ENCODE results near the gene STEAP2.

The STEAP2 gene

DNA sequence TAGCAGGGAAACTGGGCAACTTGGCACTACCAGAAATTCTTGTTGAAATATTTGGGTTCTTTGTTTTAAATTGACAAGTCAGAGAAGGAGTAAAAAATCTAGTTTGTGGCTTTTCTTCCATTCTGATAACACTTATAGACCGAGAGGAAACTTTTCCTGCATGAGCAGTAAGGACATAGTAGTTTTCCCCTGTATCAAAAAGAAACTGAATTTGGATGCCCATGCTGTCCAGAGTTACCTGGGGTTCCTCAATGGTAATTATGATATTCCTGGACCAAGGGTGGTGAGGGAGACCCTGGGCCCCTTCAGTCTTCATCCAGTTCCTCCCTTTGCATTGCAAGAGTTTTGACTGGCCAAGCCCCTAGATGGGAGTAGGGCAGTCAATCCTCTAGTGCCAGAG lies 19.9 kb upstream of the STEAP2 start:
- DNase-seq (ENCODE audit: low spot score) = no peak
- Histone ChIP-seq H3K27me3 (ENCODE audit: insufficient read depth, poor library complexity, severe bottlenecking) (no peaks in the 10 kb centered on the region), H3K36me3 (ENCODE audit: low read depth) (no peaks in the 10 kb centered on the region), H3K9me3 (ENCODE audit: severe bottlenecking) (peaks cover 16% of the 10 kb centered on the region), H3K27ac (ENCODE audit: poor library complexity, severe bottlenecking) (no peak overlapping the region), H3K4me1 (ENCODE audit: insufficient read depth, poor library complexity, severe bottlenecking) (no peaks in the 10 kb centered on the region), H3K4me3 (ENCODE audit: severe bottlenecking) (no peak overlapping the region)
- TF ChIP-seq CTCF (IDR thresholded peaks at IDR 0.05; ENCODE audit: poor library complexity, severe bottlenecking) = no peak
- ATAC-seq (ENCODE audit: low read depth) = no peak

GRCh38 chr7:90192876-90193750 lies 18.4 kb upstream of the STEAP2 start:
- DNase-seq (ENCODE audit: low spot score) = no peak
- H3K27ac ChIP-seq (ENCODE audit: poor library complexity, severe bottlenecking) = no peak overlapping the region
- TF ChIP-seq CTCF (IDR thresholded peaks at IDR 0.05; ENCODE audit: poor library complexity, severe bottlenecking) = no peak
- no peak for ATAC-seq (ENCODE audit: low read depth)
- no peak overlapping the region for H3K4me3 ChIP-seq (ENCODE audit: severe bottlenecking)
- H3K36me3 ChIP-seq (ENCODE audit: low read depth) = no peaks in the 10 kb centered on the region
- peaks cover 16% of the 10 kb centered on the region for H3K9me3 ChIP-seq (ENCODE audit: severe bottlenecking)
- H3K4me1 ChIP-seq (ENCODE audit: insufficient read depth, poor library complexity, severe bottlenecking) = no peaks in the 10 kb centered on the region
- H3K27me3 ChIP-seq (ENCODE audit: insufficient read depth, poor library complexity, severe bottlenecking) = no peaks in the 10 kb centered on the region

DNA sequence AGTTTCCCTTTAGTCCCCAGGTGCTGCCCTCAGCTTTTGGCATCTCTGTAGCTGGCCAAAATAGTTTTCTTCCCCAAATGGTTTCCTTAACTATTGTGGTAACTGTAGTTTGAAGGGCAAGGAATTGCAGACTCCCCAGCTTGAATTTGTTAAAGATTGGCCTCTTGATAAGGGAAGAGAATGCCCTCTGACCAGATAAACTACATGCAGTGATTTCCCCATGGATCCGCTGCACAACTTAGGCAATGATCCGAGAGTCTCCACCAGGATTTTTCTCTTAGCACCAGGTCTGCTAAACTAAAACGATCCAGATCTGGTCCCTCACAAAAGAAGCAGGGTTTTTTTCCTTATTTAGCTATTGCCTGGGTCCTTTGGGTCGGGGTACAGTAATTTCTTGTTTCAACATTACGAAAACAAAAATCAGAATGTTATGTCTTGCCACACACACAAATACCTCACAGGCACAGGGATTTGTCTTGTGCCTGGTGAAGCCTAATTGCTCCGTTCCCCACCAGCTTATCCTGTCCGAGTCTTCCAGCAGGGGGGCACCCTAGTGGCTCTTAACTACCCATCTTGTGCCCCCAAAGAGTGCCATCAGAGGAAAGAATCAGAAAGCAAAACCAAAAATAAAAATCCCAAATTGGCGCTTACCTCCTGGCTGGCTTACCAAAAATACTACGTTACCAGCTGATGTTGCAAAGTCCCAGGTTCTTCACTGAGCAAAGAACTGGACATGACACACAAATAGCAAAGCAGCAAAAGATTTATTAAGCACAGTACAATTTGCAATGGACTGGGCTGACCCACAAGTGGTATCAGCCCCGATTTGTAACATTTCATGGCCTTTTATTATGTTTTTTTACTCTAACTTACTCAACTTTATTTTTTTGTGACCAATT lies 16.4 kb upstream of the STEAP2 start:
- no peak for TF ChIP-seq CTCF (IDR thresholded peaks at IDR 0.05; ENCODE audit: poor library complexity, severe bottlenecking)
- ATAC-seq (ENCODE audit: low read depth) (no peak), DNase-seq (ENCODE audit: low spot score) (no peak)
- no peaks in the 10 kb centered on the region for H3K27me3 ChIP-seq (ENCODE audit: insufficient read depth, poor library complexity, severe bottlenecking)
- no peak overlapping the region for H3K27ac ChIP-seq (ENCODE audit: poor library complexity, severe bottlenecking)
- H3K4me1 ChIP-seq (ENCODE audit: insufficient read depth, poor library complexity, severe bottlenecking) = no peaks in the 10 kb centered on the region
- H3K4me3 ChIP-seq (ENCODE audit: severe bottlenecking) = no peak overlapping the region
- H3K9me3 ChIP-seq (ENCODE audit: severe bottlenecking) = peaks cover 16% of the 10 kb centered on the region
- H3K36me3 ChIP-seq (ENCODE audit: low read depth) = no peaks in the 10 kb centered on the region

DNA sequence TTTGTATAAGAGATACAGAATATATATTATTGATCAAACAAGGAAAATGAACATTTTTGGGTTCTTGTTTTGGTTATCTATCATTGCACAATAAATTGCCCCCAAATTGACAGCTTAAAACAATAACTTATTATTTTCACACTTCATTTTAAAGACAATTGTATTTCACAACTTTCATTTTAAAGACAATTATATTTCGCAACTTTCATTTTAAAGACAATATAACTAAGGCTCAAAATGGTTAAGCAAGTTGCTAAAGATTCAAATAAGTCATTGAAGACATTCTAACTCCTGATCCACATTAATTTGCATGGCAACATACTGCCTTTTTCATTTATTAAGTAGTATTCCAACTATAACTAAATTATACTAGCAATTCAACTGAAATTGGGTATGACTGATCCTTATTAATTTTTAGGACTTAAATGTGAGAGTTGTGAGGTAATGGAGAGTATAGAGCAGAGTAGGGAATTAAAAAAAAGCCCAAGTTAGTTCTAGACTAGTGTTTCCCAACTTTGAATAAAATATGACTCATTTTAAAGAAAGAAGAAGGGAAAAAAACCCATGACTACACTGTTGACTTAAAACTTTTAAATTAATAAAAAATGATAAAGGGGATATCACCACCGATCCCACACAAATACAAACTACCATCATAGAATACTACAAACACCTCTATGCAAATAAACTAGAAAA lies 9.9 kb upstream of the STEAP2 start:
- H3K27me3 ChIP-seq (ENCODE audit: insufficient read depth, poor library complexity, severe bottlenecking) = no peaks in the 10 kb centered on the region
- no peaks in the 10 kb centered on the region for H3K36me3 ChIP-seq (ENCODE audit: low read depth)
- H3K4me1 ChIP-seq (ENCODE audit: insufficient read depth, poor library complexity, severe bottlenecking) = no peaks in the 10 kb centered on the region
- TF ChIP-seq CTCF (IDR thresholded peaks at IDR 0.05; ENCODE audit: poor library complexity, severe bottlenecking) = no peak
- no peak overlapping the region for H3K27ac ChIP-seq (ENCODE audit: poor library complexity, severe bottlenecking)
- H3K9me3 ChIP-seq (ENCODE audit: severe bottlenecking) = no peaks in the 10 kb centered on the region
- H3K4me3 ChIP-seq (ENCODE audit: severe bottlenecking) = no peak overlapping the region
- ATAC-seq (ENCODE audit: low read depth) = no peak
- no peak for DNase-seq (ENCODE audit: low spot score)
